Measurements from ENCODE around the gene AHRR.
"Not testable (repeated sequence)": the region's sequence is repeated elsewhere in the genome, so short reads cannot be mapped to it uniquely, and the experiment has no call there.

AHRR gene

DNA sequence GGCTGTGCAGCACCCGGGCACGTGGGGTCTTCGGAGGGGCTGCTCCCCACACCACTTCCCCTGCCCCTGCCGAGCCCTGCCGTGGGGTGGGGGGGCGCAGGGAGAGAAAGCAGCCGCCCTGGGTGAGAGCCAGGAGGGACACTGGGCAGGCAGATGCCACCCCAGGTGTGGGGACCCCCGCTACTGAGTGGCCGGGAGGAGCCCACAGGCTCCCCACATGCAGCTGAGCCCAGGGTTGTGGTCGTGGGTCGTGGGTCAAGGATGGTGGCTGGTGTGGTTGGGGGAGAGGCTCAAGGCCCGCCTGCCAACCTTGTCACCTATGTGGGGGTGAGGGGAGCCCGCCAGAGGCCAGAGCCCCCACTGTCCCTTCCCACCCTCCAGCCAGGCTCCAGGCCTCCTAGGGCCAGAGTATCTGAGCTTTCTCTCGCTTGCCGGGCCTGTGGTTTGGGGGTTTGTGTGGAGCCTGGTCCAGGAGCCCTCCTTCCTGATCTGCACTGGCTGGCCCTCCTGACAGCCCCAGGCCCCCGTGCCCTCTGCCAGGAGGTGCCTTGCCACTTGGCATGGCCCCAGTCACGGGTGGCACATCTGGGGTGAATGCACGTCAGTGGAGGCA, 157.0 kb downstream of the AHRR start:
- no peak for DNase-seq

- DNase-seq: no peak
These were observed 157.5 kb downstream of the AHRR start for GRCh38 chr5:478982-479535.

- no peak for DNase-seq
These were observed 158.2 kb downstream of the AHRR start for GRCh38 chr5:479566-480319.

- no peak for DNase-seq
These were observed 159.8 kb downstream of the AHRR start for GRCh38 chr5:481347-481746.

GRCh38 chr5:482021-482420, 160.5 kb downstream of the AHRR start:
- no peak for DNase-seq

DNA sequence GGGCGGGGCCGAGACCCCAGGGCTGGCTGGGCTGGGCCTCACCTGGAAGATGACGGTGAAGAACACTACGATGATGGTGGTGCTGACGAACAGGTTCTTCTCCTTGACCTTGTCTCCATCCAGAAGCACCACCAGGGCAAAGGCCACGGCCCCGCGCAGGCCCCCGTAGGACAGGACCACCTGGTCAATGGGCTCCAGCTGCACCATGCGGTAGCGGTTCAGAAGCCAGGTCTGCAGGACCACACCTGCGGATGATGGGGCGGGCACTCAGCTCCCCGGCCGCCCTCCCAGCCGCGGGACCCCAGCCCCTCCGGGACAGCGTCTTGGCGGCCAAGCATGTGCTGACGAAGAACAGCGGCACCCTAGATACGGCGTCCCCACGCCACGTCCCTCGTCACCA, 161.0 kb downstream of the AHRR start:
- no peak for DNase-seq

DNA sequence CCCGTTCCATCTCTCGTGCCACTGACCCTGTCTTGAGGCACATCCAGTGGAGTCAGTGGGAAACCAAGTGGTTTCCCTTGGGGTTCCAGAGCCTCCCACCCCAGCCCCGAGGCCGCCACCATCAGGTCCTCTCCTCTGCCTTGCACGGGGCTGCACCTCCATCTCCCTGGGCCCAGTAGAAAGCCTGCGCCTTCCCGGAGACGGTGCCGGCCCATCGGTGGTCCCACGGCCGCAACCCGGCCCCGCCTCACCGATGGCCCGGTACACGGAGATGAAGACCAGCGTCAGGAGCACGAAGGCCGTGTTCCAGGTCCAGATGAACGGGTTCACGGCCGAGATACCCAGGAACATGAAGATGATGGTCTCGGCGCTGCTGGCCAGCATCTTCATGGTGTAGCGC, 161.5 kb downstream of the AHRR start:
- no peak for DNase-seq

DNA sequence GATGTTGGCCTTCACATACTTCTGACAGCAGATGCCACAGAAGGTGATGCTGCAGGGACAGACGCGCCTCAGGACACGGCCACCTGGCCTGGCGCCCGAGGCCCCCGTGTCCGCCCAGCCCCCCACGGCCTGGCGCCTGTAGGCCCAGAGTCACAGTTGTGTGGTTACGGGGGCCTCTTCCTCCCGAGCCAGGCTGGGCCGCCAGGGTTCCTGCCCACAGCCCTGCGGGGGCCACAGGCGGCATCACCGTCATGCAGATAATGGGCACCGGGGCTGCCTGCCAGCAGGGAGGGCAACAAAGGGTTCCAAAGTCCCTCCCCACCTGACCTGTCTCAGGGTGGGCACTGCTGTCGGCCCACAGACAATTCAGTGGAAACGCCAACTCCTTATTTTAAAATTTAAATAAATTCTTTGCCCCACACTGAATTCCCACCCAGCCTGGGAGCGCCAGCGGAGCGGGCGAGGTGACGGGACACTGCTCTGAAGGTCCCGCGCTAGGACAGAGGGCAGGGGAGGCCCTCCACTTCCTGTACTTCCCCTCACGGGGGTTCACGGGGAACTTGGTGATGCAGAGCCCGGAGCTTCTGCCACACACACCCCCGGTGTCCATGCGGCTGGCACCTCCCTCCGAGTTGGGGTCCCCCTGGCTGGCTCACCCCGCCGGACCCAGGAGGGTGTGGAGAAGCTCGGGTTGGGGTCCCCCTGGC, 162.1 kb downstream of the AHRR start:
- DNase-seq: no peak

DNA sequence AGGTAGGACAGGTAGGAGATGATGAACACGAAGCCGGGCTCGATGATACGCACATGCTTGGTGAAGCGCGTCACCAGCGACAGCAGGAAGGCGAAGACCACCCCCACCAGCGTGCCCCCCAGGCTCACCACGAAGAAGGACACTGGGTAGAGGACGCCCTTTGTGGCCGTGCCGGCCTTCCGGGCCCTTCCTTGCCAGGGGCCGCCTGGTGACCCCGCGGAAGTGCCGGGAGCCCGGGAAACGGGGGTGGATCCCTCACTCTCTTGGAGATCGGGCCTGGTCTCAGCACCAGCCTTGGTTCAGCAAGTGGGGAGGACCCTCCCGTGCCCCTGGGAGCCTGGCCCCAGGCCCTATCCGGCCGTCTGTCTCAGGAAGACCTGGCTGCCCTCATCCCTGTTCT, 163.0 kb downstream of the AHRR start:
- DNase-seq: no peak

DNA sequence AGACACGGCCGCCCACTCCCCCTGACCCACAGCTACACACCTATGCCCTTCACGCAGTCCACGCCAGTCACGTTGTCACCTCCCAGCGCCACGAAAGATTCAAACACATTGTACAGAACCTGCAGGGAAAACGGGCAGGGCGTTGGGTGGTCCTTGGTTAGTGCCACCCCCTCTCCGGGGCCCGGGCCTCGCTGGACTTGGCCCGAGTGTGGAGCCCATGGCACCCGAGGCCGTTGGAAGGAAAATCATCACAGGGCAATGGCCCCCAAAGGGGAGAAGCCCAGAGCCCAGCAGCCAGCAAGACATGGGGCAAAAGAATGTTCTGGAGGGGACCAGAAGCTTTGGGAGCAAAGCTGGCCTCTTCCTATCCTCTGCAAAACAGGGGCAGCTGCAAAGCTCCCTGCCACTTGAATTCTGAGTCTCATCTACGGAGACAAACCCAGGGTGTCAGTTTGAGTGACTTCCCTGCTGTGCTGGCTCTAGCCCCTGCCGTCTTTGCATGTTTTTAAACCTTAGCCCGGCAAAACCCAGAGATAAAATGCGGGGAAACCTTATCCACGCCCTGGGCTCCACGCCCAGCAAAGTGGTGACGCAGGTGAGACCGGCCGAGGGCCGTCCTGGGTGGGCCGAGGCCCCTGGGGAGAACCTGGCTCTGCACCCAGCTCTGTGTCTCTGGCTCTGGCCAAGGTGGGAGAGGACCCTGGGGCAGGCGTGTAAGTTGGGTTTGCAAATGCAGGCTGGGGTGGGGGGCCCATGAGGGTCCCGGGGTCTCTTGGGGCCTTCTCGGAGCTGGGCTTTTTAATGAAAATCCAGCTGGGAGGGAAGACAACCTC, 163.8 kb downstream of the AHRR start:
- DNase-seq: no peak

GRCh38 chr5:485946-486491, 164.5 kb downstream of the AHRR start:
- no peak for DNase-seq

DNA sequence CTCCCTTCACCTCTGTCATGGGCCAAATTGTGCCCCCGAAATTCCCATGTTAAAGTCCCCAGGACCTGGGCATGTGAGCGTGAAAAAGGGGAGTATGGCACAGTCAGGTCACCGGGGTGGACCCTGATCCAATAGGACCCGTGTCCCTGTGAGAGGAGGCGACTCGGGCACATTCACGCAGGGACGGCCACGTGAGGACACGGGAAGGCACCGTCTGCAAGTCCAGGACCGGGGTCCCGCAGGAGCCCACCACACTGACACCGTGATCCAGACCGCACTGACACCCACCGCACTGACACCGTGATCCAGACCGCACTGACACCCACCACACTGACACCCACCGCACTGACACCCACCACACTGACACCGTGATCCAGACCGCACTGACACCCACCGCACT, 165.1 kb downstream of the AHRR start:
- DNase-seq: not testable (repeated sequence)

All from stimulated activated CD4-positive, alpha-beta T cell treated with anti-CD3 and anti-CD28 coated beads, Interleukin-12 subunit alpha, Interleukin-12 subunit beta, amount 100 ng/mL, for 4 hours (primary cell).